IPS-20b (cell line): Measurements from ENCODE around the gene CTNNA1.

Experiments used
- H3K27ac ChIP-seq: one replicate; pipeline ENCODE4 v1.5.1; 2013; ENCODE audit warnings: low read length
- H3K27me3 ChIP-seq: 2 replicates; pipeline ENCODE4 v1.6.1; 2013; ENCODE audit warnings: mild to moderate bottlenecking, low read length, inconsistent platforms; ENCODE audit not compliant: insufficient read depth
- H3K36me3 ChIP-seq: 2 replicates; pipeline ENCODE4 v1.6.1; 2013; ENCODE audit warnings: low read depth, mild to moderate bottlenecking, inconsistent platforms, low read length, moderate library complexity; ENCODE audit not compliant: insufficient read depth
- H3K4me1 ChIP-seq: 2 replicates; pipeline ENCODE4 v1.6.1; 2013; ENCODE audit warnings: mild to moderate bottlenecking, control low read depth, inconsistent platforms, low read length, moderate library complexity; ENCODE audit not compliant: insufficient read depth
- H3K4me3 ChIP-seq: 2 replicates; pipeline ENCODE4 v1.5.1; 2013; ENCODE audit warnings: mild to moderate bottlenecking, low read length, inconsistent platforms
- H3K9ac ChIP-seq: 2 replicates; pipeline ENCODE4 v1.6.1; 2013; ENCODE audit warnings: low read depth, mild to moderate bottlenecking, inconsistent platforms, low read length, moderate library complexity
- H3K9me3 ChIP-seq: 2 replicates; pipeline ENCODE4 v1.6.1; 2013; ENCODE audit warnings: mild to moderate bottlenecking, low read depth, low read length, inconsistent platforms; ENCODE audit not compliant: insufficient read depth

CTNNA1 gene

DNA sequence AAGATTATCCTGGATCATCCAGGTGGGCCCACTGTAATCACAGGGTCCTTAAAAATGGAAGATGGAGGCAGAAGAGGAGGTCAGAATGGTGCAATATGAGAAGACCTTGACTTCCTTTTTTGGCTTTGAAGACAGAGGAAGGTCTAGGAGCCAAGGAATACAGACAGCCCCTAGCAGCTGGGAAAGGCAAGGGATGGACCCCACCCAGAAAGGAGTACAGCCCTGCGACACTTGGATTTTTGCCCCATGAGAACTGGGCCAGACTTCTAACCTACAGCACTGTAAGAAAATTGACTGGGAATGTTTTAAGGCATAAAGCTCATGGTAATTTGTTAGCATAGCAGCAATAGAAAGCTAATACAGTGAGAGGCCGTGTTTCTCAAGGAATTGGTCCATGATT, 188.8 kb downstream of the CTNNA1 start:
- no peaks in the 10 kb centered on the region for H3K27me3 ChIP-seq
- no peak overlapping the region for H3K4me3 ChIP-seq
- H3K27ac ChIP-seq = no peak overlapping the region
- H3K4me1 ChIP-seq = peaks cover 5% of the 10 kb centered on the region; the same call in 1 of the 2 replicates
- no peaks in the 10 kb centered on the region for H3K9me3 ChIP-seq
- H3K9ac ChIP-seq = no peak overlapping the region
- no peaks in the 10 kb centered on the region for H3K36me3 ChIP-seq

DNA sequence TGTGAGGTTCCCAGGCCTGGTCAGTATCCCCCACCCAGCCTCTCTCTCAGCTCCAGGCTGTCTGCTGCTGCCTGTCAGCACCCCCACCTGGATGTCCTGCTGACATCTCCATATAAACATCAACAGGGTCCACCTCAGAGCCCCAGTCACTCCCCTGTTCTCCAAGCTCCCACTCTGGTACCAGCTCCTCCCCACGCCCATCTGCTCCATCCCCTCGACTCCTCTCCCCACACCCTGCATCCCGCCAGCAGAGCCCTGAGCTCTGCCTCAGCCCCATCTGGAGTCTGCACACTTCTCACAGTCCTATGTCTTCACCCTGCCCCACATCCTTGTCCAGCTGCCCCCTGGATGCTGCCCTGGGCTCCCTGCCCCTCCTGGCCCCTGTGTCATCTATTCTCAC, 189.6 kb downstream of the CTNNA1 start:
- no peak overlapping the region for H3K4me3 ChIP-seq
- H3K36me3 ChIP-seq = no peaks in the 10 kb centered on the region
- H3K9me3 ChIP-seq = no peaks in the 10 kb centered on the region
- peaks cover 5% of the 10 kb centered on the region; the same call in 1 of the 2 replicates for H3K4me1 ChIP-seq
- no peak overlapping the region for H3K27ac ChIP-seq
- no peaks in the 10 kb centered on the region for H3K27me3 ChIP-seq
- H3K9ac ChIP-seq = no peak overlapping the region

DNA sequence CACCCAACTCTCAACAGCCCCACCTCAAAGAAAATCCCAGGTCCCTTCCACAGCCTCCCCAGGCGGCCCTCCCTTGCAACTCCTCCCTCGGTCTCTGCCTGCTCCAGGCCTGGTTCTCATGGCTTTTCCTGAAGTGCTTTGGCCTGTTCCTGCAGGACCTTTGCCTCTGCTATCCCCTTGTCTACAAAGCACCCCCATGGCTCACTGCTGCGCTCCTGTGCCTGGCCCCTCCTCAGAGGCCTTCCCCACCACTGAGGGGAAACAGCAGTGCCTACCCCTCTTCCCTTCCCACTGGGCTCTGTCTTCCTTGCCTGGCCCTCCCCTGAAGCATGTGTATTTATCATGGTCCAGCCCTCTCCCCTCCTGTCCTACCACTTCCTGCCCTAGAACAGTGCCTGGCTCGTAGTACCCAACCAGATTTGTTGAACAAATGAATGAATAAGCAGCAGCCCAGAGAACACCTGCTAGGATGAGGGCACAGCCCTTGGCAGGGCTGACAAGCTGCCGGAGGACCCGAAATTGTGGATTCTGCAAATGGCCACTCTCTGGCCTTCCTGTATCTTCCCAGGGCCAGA, 190.5 kb downstream of the CTNNA1 start:
- H3K4me3 ChIP-seq = no peak overlapping the region
- no peaks in the 10 kb centered on the region for H3K9me3 ChIP-seq
- peaks cover 8% of the 10 kb centered on the region; the same call in 1 of the 2 replicates for H3K4me1 ChIP-seq
- H3K36me3 ChIP-seq = no peaks in the 10 kb centered on the region
- no peaks in the 10 kb centered on the region for H3K27me3 ChIP-seq
- no peak overlapping the region for H3K9ac ChIP-seq
- H3K27ac ChIP-seq = no peak overlapping the region

DNA sequence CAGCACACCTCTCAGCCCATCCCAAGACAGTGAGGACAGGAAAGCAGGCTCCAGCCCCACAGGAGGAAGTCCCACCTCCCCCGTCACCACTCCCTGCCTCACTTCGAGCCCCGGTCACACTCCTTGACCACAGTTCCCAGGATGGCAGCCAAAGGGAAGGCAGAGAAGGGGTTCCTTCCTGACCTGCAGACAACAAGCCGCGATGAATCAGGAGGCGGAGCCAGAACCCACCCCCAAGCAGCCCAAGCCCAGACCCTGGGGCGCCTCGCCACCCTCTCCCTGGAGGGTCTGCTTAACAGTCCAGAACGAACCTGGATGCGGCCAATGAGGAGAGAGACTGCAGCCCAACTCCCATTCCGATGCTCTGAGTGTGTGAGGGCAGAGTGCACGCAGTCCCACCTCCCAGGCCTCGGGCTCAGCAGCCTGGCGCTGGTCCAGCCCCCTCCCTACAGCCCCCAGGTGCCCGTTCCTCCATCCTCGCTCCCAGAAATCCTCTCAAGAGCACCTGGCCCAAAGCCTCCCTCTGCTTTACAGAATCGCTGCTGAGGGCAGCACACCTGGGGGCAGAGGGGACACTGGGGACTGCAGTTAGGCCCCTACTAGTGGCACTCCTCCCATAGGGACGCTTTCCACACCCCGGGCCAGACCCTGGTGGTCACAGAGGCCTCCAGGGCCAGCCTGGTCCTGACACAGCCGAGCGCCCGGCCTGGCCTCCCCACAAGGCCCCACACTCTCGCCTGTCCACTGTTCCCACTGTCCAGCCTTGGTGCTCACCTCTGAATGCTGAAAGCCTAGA, 191.5 kb downstream of the CTNNA1 start:
- Histone ChIP-seq H3K4me3 (no peak overlapping the region), H3K9ac (no peak overlapping the region), H3K27ac (no peak overlapping the region), H3K27me3 (no peaks in the 10 kb centered on the region), H3K36me3 (no peaks in the 10 kb centered on the region), H3K4me1 (peaks cover 10% of the 10 kb centered on the region; the same call in 1 of the 2 replicates), H3K9me3 (no peaks in the 10 kb centered on the region)

DNA sequence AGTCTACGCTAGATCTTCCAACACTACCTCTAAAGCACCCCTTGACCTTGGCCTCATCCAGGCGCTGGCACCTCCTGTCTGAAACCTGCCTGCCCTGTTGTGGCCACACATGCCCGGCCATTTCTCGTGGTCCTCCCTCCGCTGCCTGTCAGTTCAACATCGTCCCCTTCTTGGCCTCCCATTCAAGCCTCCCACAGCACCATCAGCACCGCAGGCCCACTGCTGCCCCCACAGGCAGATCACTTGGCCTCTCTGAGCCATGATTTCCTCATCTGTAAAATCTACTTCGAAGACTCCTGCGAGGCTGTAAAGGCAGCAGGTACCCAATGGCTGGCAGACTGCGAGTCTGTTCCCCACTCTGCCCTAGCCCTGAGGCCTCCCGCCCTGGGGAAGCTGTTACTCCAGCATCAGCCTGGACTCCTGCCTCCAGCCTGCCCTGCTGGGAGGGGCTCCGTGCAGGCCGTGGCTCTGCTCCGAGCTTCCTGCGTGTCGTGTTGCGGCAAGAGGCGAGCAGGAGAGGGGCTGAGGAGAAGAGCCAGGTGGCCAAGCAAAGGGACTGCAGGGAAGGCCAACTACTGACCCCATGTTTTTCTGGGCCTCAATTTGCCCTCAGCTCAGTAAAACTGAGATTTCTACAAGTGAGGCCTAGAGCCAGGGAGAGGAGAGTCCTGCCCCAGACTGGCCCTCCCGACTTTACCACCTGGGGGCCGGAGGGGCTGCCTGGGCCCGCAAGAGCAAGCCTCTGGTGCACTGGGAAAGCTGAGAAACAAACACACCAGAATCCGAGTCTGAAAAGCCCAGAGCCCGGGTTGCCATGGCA, 192.4 kb downstream of the CTNNA1 start:
- Histone ChIP-seq H3K4me3 (no peak overlapping the region), H3K9ac (no peak overlapping the region), H3K4me1 (peaks cover 10% of the 10 kb centered on the region; the same call in 1 of the 2 replicates), H3K27ac (peak overlapping the region; percentile 14), H3K36me3 (no peaks in the 10 kb centered on the region), H3K9me3 (no peaks in the 10 kb centered on the region), H3K27me3 (no peaks in the 10 kb centered on the region)

DNA sequence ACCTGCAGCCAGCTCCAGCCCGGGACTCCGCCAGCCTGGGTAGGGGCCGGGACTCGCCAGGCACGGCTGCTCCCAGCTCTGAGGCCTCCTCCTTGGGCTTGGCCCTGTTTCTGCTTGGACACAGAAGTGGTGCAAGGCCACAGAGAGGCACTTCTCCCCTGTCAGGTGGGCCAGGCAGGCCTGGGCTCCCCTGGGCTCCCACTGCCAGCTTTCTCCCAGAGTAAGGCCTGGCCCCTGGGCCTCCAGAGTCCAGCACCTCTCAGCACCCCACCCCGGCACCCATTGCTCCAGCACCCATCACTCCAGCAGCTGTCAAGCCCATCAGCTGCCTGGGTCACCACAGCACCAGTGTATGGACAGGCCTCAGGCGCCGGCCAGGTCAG, 193.0 kb downstream of the CTNNA1 start:
- H3K4me3 ChIP-seq = no peak overlapping the region
- peaks cover 10% of the 10 kb centered on the region; the same call in 1 of the 2 replicates for H3K4me1 ChIP-seq
- H3K36me3 ChIP-seq = no peaks in the 10 kb centered on the region
- no peaks in the 10 kb centered on the region for H3K27me3 ChIP-seq
- no peak overlapping the region for H3K27ac ChIP-seq
- no peaks in the 10 kb centered on the region for H3K9me3 ChIP-seq
- no peak overlapping the region for H3K9ac ChIP-seq

DNA sequence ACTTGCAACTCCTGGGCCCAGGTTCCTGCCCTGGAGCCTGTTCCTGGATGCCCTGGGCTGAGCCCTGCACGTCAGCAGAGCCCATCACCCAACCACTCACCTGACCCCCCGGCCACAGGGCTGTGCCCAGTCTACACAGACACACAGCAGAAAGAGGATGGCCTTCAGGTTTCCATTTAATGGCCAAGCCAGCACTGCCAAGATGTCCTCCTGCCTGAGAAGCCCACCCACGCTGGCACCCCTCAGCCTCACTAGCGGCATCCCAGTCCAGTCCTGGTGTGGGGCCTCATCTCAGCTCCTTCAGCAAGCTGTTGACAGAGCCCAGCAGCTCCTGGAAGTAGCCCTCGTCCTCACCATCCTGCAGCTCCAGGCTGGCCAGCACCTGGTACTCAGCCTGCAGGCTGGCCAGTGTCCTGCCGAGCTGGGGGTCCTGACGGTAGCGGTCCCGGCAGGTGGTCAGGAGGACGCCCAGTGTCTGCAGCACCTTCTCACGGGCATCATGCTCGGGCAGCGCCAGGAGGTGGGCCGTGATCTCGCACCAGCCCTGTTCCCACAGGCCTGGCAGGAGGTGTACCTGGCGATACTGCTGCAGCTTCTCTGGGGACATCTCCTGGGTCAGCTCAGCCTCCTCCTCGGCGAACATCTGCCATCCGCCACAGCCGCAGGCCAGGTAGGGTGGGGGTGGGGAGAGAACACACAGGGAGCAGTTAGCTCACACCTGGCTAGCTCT, 193.8 kb downstream of the CTNNA1 start:
- Histone ChIP-seq H3K36me3 (no peaks in the 10 kb centered on the region), H3K9ac (no peak overlapping the region), H3K27ac (no peak overlapping the region), H3K27me3 (no peaks in the 10 kb centered on the region), H3K9me3 (no peaks in the 10 kb centered on the region), H3K4me1 (peaks cover 10% of the 10 kb centered on the region; the same call in 1 of the 2 replicates), H3K4me3 (no peak overlapping the region)

DNA sequence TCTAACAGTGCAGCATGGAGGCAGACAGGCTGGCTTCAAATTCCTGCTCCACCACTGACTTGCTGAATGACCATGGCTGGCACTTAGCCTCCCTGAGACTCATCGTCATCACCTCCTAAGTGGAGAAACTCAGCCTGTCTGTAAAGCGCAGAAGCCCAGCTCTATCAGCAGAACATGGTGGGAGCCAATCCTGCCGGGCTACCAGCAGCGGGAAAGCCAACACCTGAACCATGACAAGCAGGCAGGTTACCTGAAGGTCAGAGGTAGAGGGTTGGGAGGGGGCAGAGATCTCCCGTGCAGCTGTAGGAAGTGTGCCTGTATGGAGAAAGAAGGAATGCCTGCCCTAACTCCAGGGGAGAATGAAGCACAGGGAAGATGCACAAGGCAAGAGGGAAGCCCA, 194.6 kb downstream of the CTNNA1 start:
- Histone ChIP-seq H3K9me3 (no peaks in the 10 kb centered on the region), H3K4me1 (peaks cover 10% of the 10 kb centered on the region; the same call in 1 of the 2 replicates), H3K27me3 (no peaks in the 10 kb centered on the region), H3K27ac (no peak overlapping the region), H3K4me3 (no peak overlapping the region), H3K9ac (no peak overlapping the region), H3K36me3 (no peaks in the 10 kb centered on the region)

DNA sequence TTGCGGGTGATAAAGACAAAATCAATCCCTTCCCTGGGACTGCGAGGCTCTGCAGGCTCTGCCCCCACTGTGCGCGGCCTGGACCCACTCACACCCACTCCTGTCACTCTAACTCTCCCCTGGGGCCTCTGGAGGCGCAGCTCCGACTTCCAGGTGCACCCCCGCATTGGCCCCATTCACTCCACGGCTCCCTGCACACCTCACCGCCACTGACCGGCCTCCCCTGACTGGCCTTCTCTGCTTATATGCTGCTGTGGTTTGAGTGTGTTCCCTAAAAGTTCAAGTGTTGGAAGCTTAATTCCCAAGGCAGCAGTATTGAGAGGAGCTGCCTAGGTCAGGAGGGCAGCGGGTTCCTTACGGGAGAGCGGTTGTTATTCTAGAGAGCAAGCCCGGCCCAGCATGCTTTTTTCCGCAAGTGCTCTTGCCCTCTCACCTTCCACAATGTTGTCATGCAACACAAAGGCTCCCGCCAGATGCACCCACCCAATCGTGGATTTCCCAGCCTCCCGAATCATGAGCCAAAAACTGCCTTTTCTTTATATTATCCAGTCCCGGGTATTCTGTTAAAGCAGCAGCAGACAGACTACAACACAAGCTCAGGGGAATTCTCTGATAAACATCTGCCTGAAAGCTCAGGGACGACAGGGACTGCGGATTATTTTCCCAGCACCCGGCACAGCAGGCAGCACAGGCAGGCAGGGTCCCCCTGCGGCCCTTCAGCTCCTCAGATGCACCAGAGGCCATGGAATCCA, 195.4 kb downstream of the CTNNA1 start:
- H3K27ac ChIP-seq = no peak overlapping the region
- H3K9ac ChIP-seq = no peak overlapping the region
- peaks cover 10% of the 10 kb centered on the region; the same call in 1 of the 2 replicates for H3K4me1 ChIP-seq
- H3K27me3 ChIP-seq = no peaks in the 10 kb centered on the region
- H3K36me3 ChIP-seq = no peaks in the 10 kb centered on the region
- no peak overlapping the region for H3K4me3 ChIP-seq
- no peaks in the 10 kb centered on the region for H3K9me3 ChIP-seq

DNA sequence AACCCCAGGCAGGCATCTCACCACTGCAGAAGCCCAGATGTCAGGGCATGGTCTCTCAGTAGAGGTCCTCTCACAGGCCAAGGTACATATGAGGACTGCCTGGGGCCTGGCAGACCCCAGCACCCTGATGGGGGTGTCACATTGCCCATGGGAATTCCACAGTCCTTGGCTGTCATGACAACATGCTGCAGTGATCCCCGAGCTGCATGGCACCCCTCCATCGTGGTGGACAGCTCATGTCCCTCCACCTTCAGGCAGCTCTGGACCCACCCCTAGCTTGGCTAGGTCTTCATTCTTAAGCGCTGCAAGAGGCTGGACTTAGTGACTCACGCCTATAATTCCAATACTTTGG, 196.0 kb downstream of the CTNNA1 start:
- Histone ChIP-seq H3K9ac (no peak overlapping the region), H3K4me3 (no peak overlapping the region), H3K4me1 (peaks cover 10% of the 10 kb centered on the region; the same call in 1 of the 2 replicates), H3K27me3 (no peaks in the 10 kb centered on the region), H3K36me3 (no peaks in the 10 kb centered on the region), H3K27ac (no peak overlapping the region), H3K9me3 (no peaks in the 10 kb centered on the region)

DNA sequence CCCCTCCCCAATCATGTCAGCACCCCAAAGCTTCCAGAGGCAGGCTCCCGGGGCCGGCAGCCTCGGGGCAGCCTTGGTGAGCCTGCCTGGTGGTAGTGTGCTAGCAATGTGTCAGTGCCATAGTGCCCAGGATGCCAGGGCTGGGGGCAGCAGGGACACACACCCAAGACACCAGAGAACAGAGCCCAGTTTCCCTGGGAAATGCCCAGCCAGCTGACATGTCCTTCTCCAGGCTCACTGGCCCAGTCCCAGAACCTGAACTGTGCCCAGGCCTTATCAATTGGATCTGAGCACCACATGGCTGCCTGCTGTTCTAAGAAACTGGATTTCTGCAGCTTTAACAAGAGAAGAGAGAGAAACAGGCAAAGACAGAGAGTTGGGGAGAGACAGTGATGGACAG, 196.8 kb downstream of the CTNNA1 start:
- Histone ChIP-seq H3K36me3 (no peaks in the 10 kb centered on the region), H3K4me1 (peaks cover 10% of the 10 kb centered on the region; the same call in 1 of the 2 replicates), H3K27ac (no peak overlapping the region), H3K9ac (no peak overlapping the region), H3K9me3 (no peaks in the 10 kb centered on the region), H3K27me3 (no peaks in the 10 kb centered on the region), H3K4me3 (no peak overlapping the region)
